T follicular helper cell (primary cell): ENCODE results near the gene IL17RD.
"Not testable (repeated sequence)": the region's sequence is repeated elsewhere in the genome, so short reads cannot be mapped to it uniquely, and the experiment has no call there.

ENCODE experiments used
- DNase-seq: peaks from one replicate; pipeline ENCODE4 v3.0.0-alpha.2; 2020; ENCODE audit warnings: low read depth

The IL17RD gene

GRCh38 chr3:57093489-57093888 is 71.7 kb downstream of the IL17RD start:
- DNase-seq = no peak

- DNase-seq = no peak
These were observed 73.5 kb downstream of the IL17RD start for GRCh38 chr3:57091521-57092273.

- no peak for DNase-seq
These were observed 76.1 kb downstream of the IL17RD start for GRCh38 chr3:57089043-57089442.

- DNase-seq = no peak
These were observed 76.7 kb downstream of the IL17RD start for GRCh38 chr3:57088503-57088902.

- DNase-seq = no peak
These were observed 77.6 kb downstream of the IL17RD start for GRCh38 chr3:57087361-57088092.

GRCh38 chr3:57086201-57086600 is 79.0 kb downstream of the IL17RD start:
- no peak for DNase-seq

GRCh38 chr3:57085211-57085610 is 79.9 kb downstream of the IL17RD start:
- no peak for DNase-seq

GRCh38 chr3:57083266-57083995 is 81.7 kb downstream of the IL17RD start:
- not testable (repeated sequence) for DNase-seq

- DNase-seq = no peak
These were observed 82.7 kb downstream of the IL17RD start for GRCh38 chr3:57082481-57082880.

- no peak for DNase-seq
These were observed 84.0 kb downstream of the IL17RD start for GRCh38 chr3:57081173-57081572.

GRCh38 chr3:57080171-57080570 is 85.0 kb downstream of the IL17RD start:
- DNase-seq = no peak

GRCh38 chr3:57079474-57079831 is 85.7 kb downstream of the IL17RD start:
- no peak for DNase-seq

GRCh38 chr3:57078635-57079473 is 86.3 kb downstream of the IL17RD start:
- DNase-seq = no peak

GRCh38 chr3:57078344-57078634 is 86.9 kb downstream of the IL17RD start:
- DNase-seq = no peak

GRCh38 chr3:57077630-57078343 is 87.4 kb downstream of the IL17RD start:
- no peak for DNase-seq

- no peak for DNase-seq
These were observed 88.7 kb downstream of the IL17RD start for GRCh38 chr3:57076422-57076951.

- DNase-seq = no peak
These were observed 91.0 kb downstream of the IL17RD start for GRCh38 chr3:57074135-57074534.

GRCh38 chr3:57073628-57074027 is 91.5 kb downstream of the IL17RD start:
- DNase-seq = no peak

GRCh38 chr3:57069503-57069902 is 95.7 kb downstream of the IL17RD start:
- DNase-seq = no peak

GRCh38 chr3:57068437-57069089 is 96.6 kb downstream of the IL17RD start:
- no peak for DNase-seq

GRCh38 chr3:57066471-57066870 is 98.7 kb downstream of the IL17RD start:
- DNase-seq = no peak
